H1 (cell line): Measurements from ENCODE around the gene IQCH.

ENCODE experiments used
- EP300 ChIP-seq, 2 experiments: IDR thresholded peaks; 1 replicate in 1 of 2; 2 replicates in 1 of 2; pipeline ENCODE4 v1.6.1; 2011 to 2012; ENCODE audit warnings: low read depth in 2 of 2, low read length in 2 of 2, mild to moderate bottlenecking in 2 of 2, borderline replicate concordance in 1 of 2, inconsistent platforms in 1 of 2, moderate library complexity in 1 of 2
- SIN3A ChIP-seq, 2 experiments: IDR thresholded peaks in 1 of 2; conservative IDR thresholded peaks in 1 of 2; 2 replicates each; pipeline ENCODE4 v1.6.1; 2011 to 2012; ENCODE audit warnings: low read length in 2 of 2, improper control_type of control experiment in 1 of 2, low read depth in 1 of 2, mild to moderate bottlenecking in 1 of 2
- SP2 ChIP-seq: IDR thresholded peaks from 2 replicates; pipeline ENCODE4 v1.6.1; 2012; ENCODE audit warnings: mild to moderate bottlenecking, low read length, inconsistent platforms
- TF ChIP-seq, protein P1 (sequence below), 3 experiments: IDR thresholded peaks; 1 replicate in 2 of 3; 2 replicates in 1 of 3; pipeline versions ENCODE4 v1.5.1 to v1.6.1; 2011; ENCODE audit warnings: low read length in 3 of 3, mild to moderate bottlenecking in 3 of 3, inconsistent platforms in 2 of 3, low read depth in 1 of 3, moderate library complexity in 1 of 3; ENCODE audit not compliant: insufficient read depth in 1 of 3; ENCODE audit errors: control extremely low read depth in 1 of 3

DNA sequence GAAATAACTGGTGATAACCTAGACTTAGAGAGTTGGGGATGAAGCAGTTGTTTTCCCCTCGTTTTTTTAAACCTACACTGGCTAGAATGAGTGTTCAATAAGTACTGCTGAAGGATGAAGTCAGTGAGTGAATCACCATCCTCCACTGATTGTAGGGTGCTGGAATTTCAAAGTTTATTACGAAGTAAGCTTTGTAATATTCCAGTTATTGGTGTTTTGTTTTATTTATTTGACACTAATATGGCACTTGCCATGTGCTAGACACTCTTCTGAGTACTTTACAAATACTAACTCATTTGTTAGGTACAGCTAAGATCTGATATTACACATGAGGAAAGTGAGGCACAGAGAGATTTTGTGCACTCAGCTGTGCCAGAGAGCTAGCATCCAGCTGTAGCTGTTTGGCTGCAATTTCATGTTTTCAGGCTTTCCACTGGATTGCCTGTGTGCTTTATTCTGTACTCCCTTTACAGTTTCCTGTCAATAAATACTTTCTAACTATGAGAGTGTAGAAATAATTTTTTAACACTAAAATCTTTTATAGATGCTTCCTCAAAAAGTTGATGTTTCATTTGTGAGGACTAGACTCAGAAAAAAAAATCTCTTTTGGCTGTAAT is 293.8 kb downstream of the IQCH start:
- TF ChIP-seq, protein P1, sequence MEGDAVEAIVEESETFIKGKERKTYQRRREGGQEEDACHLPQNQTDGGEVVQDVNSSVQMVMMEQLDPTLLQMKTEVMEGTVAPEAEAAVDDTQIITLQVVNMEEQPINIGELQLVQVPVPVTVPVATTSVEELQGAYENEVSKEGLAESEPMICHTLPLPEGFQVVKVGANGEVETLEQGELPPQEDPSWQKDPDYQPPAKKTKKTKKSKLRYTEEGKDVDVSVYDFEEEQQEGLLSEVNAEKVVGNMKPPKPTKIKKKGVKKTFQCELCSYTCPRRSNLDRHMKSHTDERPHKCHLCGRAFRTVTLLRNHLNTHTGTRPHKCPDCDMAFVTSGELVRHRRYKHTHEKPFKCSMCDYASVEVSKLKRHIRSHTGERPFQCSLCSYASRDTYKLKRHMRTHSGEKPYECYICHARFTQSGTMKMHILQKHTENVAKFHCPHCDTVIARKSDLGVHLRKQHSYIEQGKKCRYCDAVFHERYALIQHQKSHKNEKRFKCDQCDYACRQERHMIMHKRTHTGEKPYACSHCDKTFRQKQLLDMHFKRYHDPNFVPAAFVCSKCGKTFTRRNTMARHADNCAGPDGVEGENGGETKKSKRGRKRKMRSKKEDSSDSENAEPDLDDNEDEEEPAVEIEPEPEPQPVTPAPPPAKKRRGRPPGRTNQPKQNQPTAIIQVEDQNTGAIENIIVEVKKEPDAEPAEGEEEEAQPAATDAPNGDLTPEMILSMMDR (IDR thresholded peaks at IDR 0.05; ENCODE audit: control extremely low read depth in 1 of 3, insufficient read depth in 1 of 3, low read depth in 1 of 3, low read length in 3 of 3) = no peak
- no peak for TF ChIP-seq EP300 (IDR thresholded peaks at IDR 0.05; ENCODE audit: borderline replicate concordance in 1 of 2, low read depth in 2 of 2, low read length in 2 of 2)
- no peak for TF ChIP-seq SIN3A (conservative IDR thresholded peaks at IDR 0.05 in 1 of 2, IDR thresholded peaks at IDR 0.05 in 1 of 2; ENCODE audit: low read depth in 1 of 2, low read length in 2 of 2)
- no peak for TF ChIP-seq SP2
